ENCODE data around the gene KIAA0232.
"Not testable (repeated sequence)": the region's sequence is repeated elsewhere in the genome, so short reads cannot be mapped to it uniquely, and the experiment has no call there.

Gene KIAA0232

GRCh38 chr4:6775746-6776145 lies 6.8 kb upstream of the KIAA0232 start:
- no peak for FAIRE-seq

GRCh38 chr4:6776920-6777635 lies 5.4 kb upstream of the KIAA0232 start:
- no peak for FAIRE-seq

GRCh38 chr4:6777636-6778281 lies 4.8 kb upstream of the KIAA0232 start:
- no peak for FAIRE-seq

- no peak for FAIRE-seq
Measured at GRCh38 chr4:6778435-6778834, 4.1 kb upstream of the KIAA0232 start.

- FAIRE-seq: no peak
Measured at GRCh38 chr4:6779667-6780565, 2.6 kb upstream of the KIAA0232 start.

GRCh38 chr4:6781113-6781512 lies 1.4 kb upstream of the KIAA0232 start:
- FAIRE-seq: no peak

GRCh38 chr4:6781561-6781960 lies 966 bp upstream of the KIAA0232 start:
- no peak for FAIRE-seq

- no peak for FAIRE-seq
Measured at GRCh38 chr4:6782846-6783110, 251 bp downstream of the KIAA0232 start.

GRCh38 chr4:6783111-6783981 lies 819 bp downstream of the KIAA0232 start:
- no peak for FAIRE-seq

- no peak for FAIRE-seq
Measured at GRCh38 chr4:6785572-6785925, 3.0 kb downstream of the KIAA0232 start.

- no peak for FAIRE-seq
Measured at GRCh38 chr4:6788123-6788522, 5.6 kb downstream of the KIAA0232 start.

- FAIRE-seq: not testable (repeated sequence)
Measured at GRCh38 chr4:6791245-6791644, 8.7 kb downstream of the KIAA0232 start.

GRCh38 chr4:6791796-6792195 lies 9.3 kb downstream of the KIAA0232 start:
- FAIRE-seq: not testable (repeated sequence)

- no peak for FAIRE-seq
Measured at GRCh38 chr4:6794189-6794588, 11.7 kb downstream of the KIAA0232 start.

GRCh38 chr4:6795821-6796220 lies 13.3 kb downstream of the KIAA0232 start:
- FAIRE-seq: no peak

GRCh38 chr4:6797368-6797767 lies 14.8 kb downstream of the KIAA0232 start:
- not testable (repeated sequence) for FAIRE-seq

- no peak for FAIRE-seq
Measured at GRCh38 chr4:6799091-6799490, 16.6 kb downstream of the KIAA0232 start.

GRCh38 chr4:6802025-6802424 lies 19.5 kb downstream of the KIAA0232 start:
- FAIRE-seq: no peak

GRCh38 chr4:6802626-6803025 lies 20.1 kb downstream of the KIAA0232 start:
- FAIRE-seq: no peak

- FAIRE-seq: no peak
Measured at GRCh38 chr4:6803246-6803645, 20.7 kb downstream of the KIAA0232 start.

- no peak for FAIRE-seq
Measured at GRCh38 chr4:6804082-6804752, 21.7 kb downstream of the KIAA0232 start.

GRCh38 chr4:6806924-6807626 lies 24.5 kb downstream of the KIAA0232 start:
- FAIRE-seq: no peak
